Loucy (cell line): ENCODE data around the gene RPLP2.
A peak's percentile ranks its signal among the peaks of the same experiment; 100 is the strongest.

ENCODE experiments used
- H2AFZ ChIP-seq: fragments of 200-600 bp; sonication (generic); 2 replicates; pipeline ENCODE4 v1.6.0; 2016; ENCODE audit warnings: antibody characterized with exemption, mild to moderate bottlenecking, low read length, moderate library complexity
- H3F3A ChIP-seq: fragments of 200-600 bp; 2 replicates; pipeline ENCODE4 v1.6.0; 2016; ENCODE audit warnings: antibody characterized with exemption, low read depth, mild to moderate bottlenecking
- H3K27me3 ChIP-seq: fragments of 200-600 bp; sonication (generic); 2 replicates; pipeline ENCODE4 v1.6.1; 2014; ENCODE audit warnings: low read length, mild to moderate bottlenecking; ENCODE audit not compliant: insufficient read depth, poor library complexity, severe bottlenecking
- H3K36me3 ChIP-seq: fragments of 200-600 bp; sonication (generic); 2 replicates; pipeline ENCODE4 v1.6.1; 2016; ENCODE audit warnings: low read length; ENCODE audit not compliant: insufficient read depth
- H3K4me1 ChIP-seq: fragments of 200-600 bp; sonication (generic); 2 replicates; pipeline ENCODE4 v1.5.1; 2014; ENCODE audit warnings: low read length, mild to moderate bottlenecking; ENCODE audit not compliant: insufficient read depth, poor library complexity, severe bottlenecking
- H3K4me2 ChIP-seq: fragments of 200-600 bp; sonication (generic); 2 replicates; pipeline ENCODE4 v1.6.0; 2014; ENCODE audit warnings: antibody characterized with exemption, low read length, low read depth, mild to moderate bottlenecking; ENCODE audit not compliant: poor library complexity, severe bottlenecking
- H3K4me3 ChIP-seq: fragments of 200-600 bp; sonication (generic); 2 replicates; pipeline ENCODE4 v1.5.1; 2014; ENCODE audit warnings: low read length, mild to moderate bottlenecking, mixed read lengths; ENCODE audit not compliant: poor library complexity, severe bottlenecking
- H3K79me2 ChIP-seq: fragments of 200-600 bp; sonication (generic); 2 replicates; pipeline ENCODE4 v1.6.1; 2014; ENCODE audit warnings: low read length; ENCODE audit not compliant: insufficient read depth
- H3K9ac ChIP-seq: fragments of 200-600 bp; sonication (generic); 2 replicates; pipeline ENCODE4 v1.6.0; 2014; ENCODE audit warnings: mild to moderate bottlenecking, low read depth, low read length, moderate library complexity; ENCODE audit not compliant: poor library complexity, severe bottlenecking
- H3K9me2 ChIP-seq: fragments of 200-600 bp; sonication (generic); replicated peaks from 2 replicates; pipeline ENCODE4 v1.6.1; 2016; ENCODE audit warnings: low read depth, low read length, mixed read lengths
- H3K9me3 ChIP-seq: fragments of 200-600 bp; sonication (generic); 2 replicates; pipeline ENCODE4 v1.6.1; 2014; ENCODE audit warnings: mild to moderate bottlenecking, antibody characterized with exemption, low read length, low read depth; ENCODE audit not compliant: insufficient read depth
- H4K20me1 ChIP-seq: fragments of 200-600 bp; sonication (generic); 2 replicates; pipeline ENCODE4 v1.6.0; 2014; ENCODE audit warnings: antibody characterized with exemption, low read length, mild to moderate bottlenecking; ENCODE audit not compliant: insufficient read depth, poor library complexity, severe bottlenecking
- CTCF ChIP-seq: fragments of 200-600 bp; sonication (generic); conservative IDR thresholded peaks from 2 replicates; pipeline ENCODE4 v1.5.1; 2014; ENCODE audit warnings: mild to moderate bottlenecking, antibody characterized with exemption, low read length
- EZH2phosphoT487 ChIP-seq: fragments of 200-600 bp; IDR thresholded peaks from 2 replicates; pipeline ENCODE4 v1.6.1; 2018; ENCODE audit warnings: antibody characterized with exemption, mild to moderate bottlenecking, moderate library complexity, borderline replicate concordance

RPLP2 gene

GRCh38 chr11:816433-816779 lies 6.6 kb downstream of the RPLP2 start:
- no peak overlapping the region for H2AFZ ChIP-seq
- TF ChIP-seq CTCF = no peak
- TF ChIP-seq EZH2phosphoT487 = no peak
- no peaks in the 10 kb centered on the region for H3K9me3 ChIP-seq
- H3K27me3 ChIP-seq = no peaks in the 10 kb centered on the region
- no peak overlapping the region for H3K4me3 ChIP-seq
- no peaks in the 10 kb centered on the region for H3F3A ChIP-seq
- peaks cover 20% of the 10 kb centered on the region; the same call in 1 of the 2 replicates for H3K36me3 ChIP-seq
- no peak overlapping the region for H3K4me2 ChIP-seq
- H4K20me1 ChIP-seq = peaks cover 34% of the 10 kb centered on the region
- H3K9ac ChIP-seq = no peak overlapping the region
- peaks cover 35% of the 10 kb centered on the region for H3K79me2 ChIP-seq
- no peaks in the 10 kb centered on the region for H3K9me2 ChIP-seq
- peaks cover 21% of the 10 kb centered on the region for H3K4me1 ChIP-seq

- H3F3A ChIP-seq = no peaks in the 10 kb centered on the region
- no peaks in the 10 kb centered on the region for H3K27me3 ChIP-seq
- H3K9me2 ChIP-seq = no peaks in the 10 kb centered on the region
- H4K20me1 ChIP-seq = peaks cover 27% of the 10 kb centered on the region
- H3K36me3 ChIP-seq = peaks cover 1% of the 10 kb centered on the region; the same call in 1 of the 2 replicates
- H3K4me2 ChIP-seq = peak within 1 kb of the TSS; percentile 97
- peak within 1 kb of the TSS; percentile 42; the same call in 1 of the 2 replicates for H2AFZ ChIP-seq
- peaks cover 14% of the 10 kb centered on the region for H3K4me1 ChIP-seq
- TF ChIP-seq EZH2phosphoT487 (no peak), CTCF (no peak)
- H3K4me3 ChIP-seq = peak within 1 kb of the TSS; percentile 89
- no peaks in the 10 kb centered on the region for H3K9me3 ChIP-seq
- peaks cover 25% of the 10 kb centered on the region for H3K79me2 ChIP-seq
- peak within 1 kb of the TSS; percentile 81 for H3K9ac ChIP-seq
Measured at GRCh38 chr11:818396-819128, 8.8 kb downstream of the RPLP2 start, which contains the start of gene PNPLA2. PNPLA2 (plus strand) TSS chr11:818914; CDS start chr11:819719, 805 bp downstream.

GRCh38 chr11:819129-819931 lies 9.6 kb downstream of the RPLP2 start:
- H4K20me1 ChIP-seq = peaks cover 27% of the 10 kb centered on the region
- peaks cover 24% of the 10 kb centered on the region for H3K79me2 ChIP-seq
- H3K27me3 ChIP-seq = no peaks in the 10 kb centered on the region
- TF ChIP-seq EZH2phosphoT487 = no peak
- no peak for TF ChIP-seq CTCF
- H3K9ac ChIP-seq = peak overlapping the region; percentile 81
- H2AFZ ChIP-seq = peak overlapping the region; percentile 42; the same call in 1 of the 2 replicates
- H3K36me3 ChIP-seq = no peaks in the 10 kb centered on the region
- no peaks in the 10 kb centered on the region for H3K9me3 ChIP-seq
- peak overlapping the region; percentile 97 for H3K4me2 ChIP-seq
- H3K4me1 ChIP-seq = peaks cover 14% of the 10 kb centered on the region
- no peaks in the 10 kb centered on the region for H3K9me2 ChIP-seq
- no peaks in the 10 kb centered on the region for H3F3A ChIP-seq
- peak overlapping the region; percentile 89 for H3K4me3 ChIP-seq
